ENCODE results near the gene VWA3A.

Gene VWA3A

DNA sequence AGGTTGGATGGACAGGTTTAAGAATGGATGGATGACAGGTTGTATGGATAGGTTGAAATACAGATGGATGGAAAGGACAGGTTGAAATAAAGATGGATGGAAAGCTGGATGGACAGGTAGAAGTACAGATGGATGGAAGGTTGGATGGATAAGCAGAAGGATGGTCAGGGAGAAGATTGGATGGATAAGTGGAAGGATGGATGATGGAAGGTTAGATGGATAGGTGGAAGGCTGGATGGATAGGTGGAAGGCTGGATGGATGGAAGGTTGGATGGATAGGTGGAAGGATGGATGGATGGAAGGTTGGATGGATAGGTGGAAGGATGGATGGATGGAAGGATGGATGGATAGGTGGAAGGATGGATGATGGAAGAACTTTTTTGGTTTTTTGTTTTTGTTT is 69.1 kb downstream of the VWA3A start:
- H3K9me2 ChIP-seq (replicated peaks; ENCODE audit: control insufficient read depth, low read length) = no peaks in the 10 kb centered on the region
- H3F3A ChIP-seq (ENCODE audit: control insufficient read depth, insufficient read depth) = no peaks in the 10 kb centered on the region
- no peaks in the 10 kb centered on the region for H3K36me3 ChIP-seq (ENCODE audit: control insufficient read depth, low read length)
- no peaks in the 10 kb centered on the region for H3K9me3 ChIP-seq (ENCODE audit: control insufficient read depth, insufficient read depth, low read length)
- TF ChIP-seq EZH2phosphoT487 (IDR thresholded peaks at IDR 0.05; ENCODE audit: borderline replicate concordance, low read length) = no peak
- TF ChIP-seq, protein P1, sequence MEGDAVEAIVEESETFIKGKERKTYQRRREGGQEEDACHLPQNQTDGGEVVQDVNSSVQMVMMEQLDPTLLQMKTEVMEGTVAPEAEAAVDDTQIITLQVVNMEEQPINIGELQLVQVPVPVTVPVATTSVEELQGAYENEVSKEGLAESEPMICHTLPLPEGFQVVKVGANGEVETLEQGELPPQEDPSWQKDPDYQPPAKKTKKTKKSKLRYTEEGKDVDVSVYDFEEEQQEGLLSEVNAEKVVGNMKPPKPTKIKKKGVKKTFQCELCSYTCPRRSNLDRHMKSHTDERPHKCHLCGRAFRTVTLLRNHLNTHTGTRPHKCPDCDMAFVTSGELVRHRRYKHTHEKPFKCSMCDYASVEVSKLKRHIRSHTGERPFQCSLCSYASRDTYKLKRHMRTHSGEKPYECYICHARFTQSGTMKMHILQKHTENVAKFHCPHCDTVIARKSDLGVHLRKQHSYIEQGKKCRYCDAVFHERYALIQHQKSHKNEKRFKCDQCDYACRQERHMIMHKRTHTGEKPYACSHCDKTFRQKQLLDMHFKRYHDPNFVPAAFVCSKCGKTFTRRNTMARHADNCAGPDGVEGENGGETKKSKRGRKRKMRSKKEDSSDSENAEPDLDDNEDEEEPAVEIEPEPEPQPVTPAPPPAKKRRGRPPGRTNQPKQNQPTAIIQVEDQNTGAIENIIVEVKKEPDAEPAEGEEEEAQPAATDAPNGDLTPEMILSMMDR (IDR thresholded peaks at IDR 0.05; ENCODE audit: low read depth, low read length, poor library complexity, severe bottlenecking) = no peak
- no peaks in the 10 kb centered on the region for H3K4me1 ChIP-seq (ENCODE audit: control insufficient read depth, low read length)
- peaks cover 11% of the 10 kb centered on the region; the same call in 1 of the 2 replicates for H3K27me3 ChIP-seq (ENCODE audit: control insufficient read depth, low read length)
- no peaks in the 10 kb centered on the region for H4K20me1 ChIP-seq (ENCODE audit: control insufficient read depth, insufficient read depth, low read depth, low read length)
- no peak overlapping the region for H3K27ac ChIP-seq (ENCODE audit: low read depth, low read length)
- no peak overlapping the region for H3K4me2 ChIP-seq (ENCODE audit: low read length)
- H3K4me3 ChIP-seq (ENCODE audit: low read length) = no peak overlapping the region
- no peaks in the 10 kb centered on the region for H3K79me2 ChIP-seq (ENCODE audit: control insufficient read depth, low read length)

DNA sequence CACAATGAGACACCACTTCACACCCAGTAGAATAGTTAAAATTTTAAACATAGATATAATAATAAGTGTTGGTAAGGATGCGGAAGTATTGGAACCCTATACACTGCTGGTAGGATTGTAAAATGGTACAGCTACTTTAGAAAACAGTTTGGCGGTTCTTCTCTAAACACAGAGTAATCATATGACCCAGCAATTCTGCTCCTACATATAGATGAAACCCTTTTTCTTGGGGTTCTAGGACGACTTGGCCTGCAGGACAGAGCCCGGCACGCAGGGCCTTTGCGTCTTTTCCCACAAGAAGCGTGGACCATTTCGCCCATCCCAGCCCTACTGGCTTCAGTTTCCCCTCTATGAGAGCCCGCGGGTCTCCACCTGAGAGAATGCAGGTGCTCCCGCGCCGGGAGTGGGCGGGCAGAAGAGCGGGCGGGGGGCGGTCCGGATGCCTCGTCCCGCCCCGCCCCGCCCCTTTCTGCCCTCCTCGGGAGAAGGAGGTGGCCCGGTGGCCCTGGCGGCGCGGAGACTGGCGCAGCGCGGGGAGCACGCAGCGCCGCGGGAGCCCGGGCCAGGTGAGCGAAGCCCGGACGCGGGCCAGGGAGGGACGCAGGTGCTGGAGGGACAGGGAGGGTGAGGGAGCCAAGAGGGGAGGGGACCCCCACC is 69.8 kb downstream of the VWA3A start, which contains the start of gene SDR42E2:
Gene SDR42E2, plus strand, starts transcription at position 508 of the 657 bp plus-strand sequence. CDS start 3,077 bp downstream, outside the sequence.
- H3K4me2 ChIP-seq (ENCODE audit: low read length) = no peak within 1 kb of the TSS
- no peaks in the 10 kb centered on the region for H3K4me1 ChIP-seq (ENCODE audit: control insufficient read depth, low read length)
- no peak within 1 kb of the TSS for H3K27ac ChIP-seq (ENCODE audit: low read depth, low read length)
- no peaks in the 10 kb centered on the region for H3K9me3 ChIP-seq (ENCODE audit: control insufficient read depth, insufficient read depth, low read length)
- H3K27me3 ChIP-seq (ENCODE audit: control insufficient read depth, low read length) = peaks cover 11% of the 10 kb centered on the region; the same call in 1 of the 2 replicates
- H4K20me1 ChIP-seq (ENCODE audit: control insufficient read depth, insufficient read depth, low read depth, low read length) = no peaks in the 10 kb centered on the region
- H3K4me3 ChIP-seq (ENCODE audit: low read length) = no peak within 1 kb of the TSS
- no peak for TF ChIP-seq EZH2phosphoT487 (IDR thresholded peaks at IDR 0.05; ENCODE audit: borderline replicate concordance, low read length)
- TF ChIP-seq, protein P1 (IDR thresholded peaks at IDR 0.05; ENCODE audit: low read depth, low read length, poor library complexity, severe bottlenecking) = no peak
- no peaks in the 10 kb centered on the region for H3K79me2 ChIP-seq (ENCODE audit: control insufficient read depth, low read length)
- H3K36me3 ChIP-seq (ENCODE audit: control insufficient read depth, low read length) = no peaks in the 10 kb centered on the region
- H3F3A ChIP-seq (ENCODE audit: control insufficient read depth, insufficient read depth) = no peaks in the 10 kb centered on the region
- no peaks in the 10 kb centered on the region for H3K9me2 ChIP-seq (replicated peaks; ENCODE audit: control insufficient read depth, low read length)

DNA sequence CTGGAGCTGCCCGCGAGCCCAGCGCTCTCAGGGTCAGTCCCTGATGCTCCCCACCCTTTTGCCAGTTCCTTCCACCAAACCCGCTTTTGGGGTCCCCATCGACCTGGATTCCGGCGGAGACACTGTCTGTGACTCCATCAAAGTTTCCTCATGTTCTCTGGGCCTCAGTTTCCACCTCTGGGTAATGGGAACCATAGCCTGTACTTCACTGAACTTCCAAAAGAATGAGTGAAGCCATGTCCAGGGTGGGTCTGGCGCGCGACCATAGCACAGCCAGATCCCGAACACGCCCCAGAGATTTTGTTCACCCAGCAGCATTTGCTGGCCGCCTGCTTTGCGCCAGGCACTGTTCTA is 70.3 kb downstream of the VWA3A start:
- Histone ChIP-seq H3K27ac (ENCODE audit: low read depth, low read length) (no peak overlapping the region), H3K36me3 (ENCODE audit: control insufficient read depth, low read length) (no peaks in the 10 kb centered on the region), H3K9me3 (ENCODE audit: control insufficient read depth, insufficient read depth, low read length) (no peaks in the 10 kb centered on the region), H4K20me1 (ENCODE audit: control insufficient read depth, insufficient read depth, low read depth, low read length) (no peaks in the 10 kb centered on the region), H3F3A (ENCODE audit: control insufficient read depth, insufficient read depth) (no peaks in the 10 kb centered on the region), H3K4me2 (ENCODE audit: low read length) (no peak overlapping the region), H3K9me2 (replicated peaks; ENCODE audit: control insufficient read depth, low read length) (no peaks in the 10 kb centered on the region), H3K79me2 (ENCODE audit: control insufficient read depth, low read length) (no peaks in the 10 kb centered on the region), H3K4me3 (ENCODE audit: low read length) (no peak overlapping the region), H3K4me1 (ENCODE audit: control insufficient read depth, low read length) (no peaks in the 10 kb centered on the region), H3K27me3 (ENCODE audit: control insufficient read depth, low read length) (peaks cover 11% of the 10 kb centered on the region; the same call in 1 of the 2 replicates)
- TF ChIP-seq EZH2phosphoT487 (IDR thresholded peaks at IDR 0.05; ENCODE audit: borderline replicate concordance, low read length) = no peak
- TF ChIP-seq, protein P1 (IDR thresholded peaks at IDR 0.05; ENCODE audit: low read depth, low read length, poor library complexity, severe bottlenecking) = no peak

All from DOHH2 (cell line).